Common myeloid progenitor, CD34-positive (primary cell): ENCODE data around the gene ANKRD13A.
"Not testable (repeated sequence)": the region's sequence is repeated elsewhere in the genome, so short reads cannot be mapped to it uniquely, and the experiment has no call there.

Experiments
- CTCF ChIA-PET: fragments of 350-600 bp; sonication (Branson Sonifier 250); formaldehyde crosslinking; loops from one replicate; lab custom pipeline; 2021; ENCODE audit warnings: antibody characterized with exemption; lab: Charles Lee
- POLR2A ChIA-PET: fragments of 350-600 bp; sonication (Branson Sonifier 250); formaldehyde crosslinking; loops from one replicate; lab custom pipeline; 2021; ENCODE audit warnings: antibody characterized with exemption; lab: Charles Lee
- DNase-seq, 3 donors: peaks; one replicate each; pipeline versions ENCODE4 v3.0.0 to v3.0.0-alpha.2; 2013
- H3K27ac ChIP-seq, 2 experiments: 1 replicate in 1 of 2; 2 replicates in 1 of 2; pipeline ENCODE4 v1.7.0; 2013; ENCODE audit warnings: inconsistent platforms in 2 of 2, low read length in 2 of 2, mild to moderate bottlenecking in 2 of 2, low read depth in 1 of 2, moderate library complexity in 1 of 2; ENCODE audit not compliant: severe bottlenecking in 2 of 2, insufficient read depth in 1 of 2, poor library complexity in 1 of 2
- H3K27me3 ChIP-seq, 5 experiments: replicated peaks in 2 of 5; 1 replicate in 3 of 5; 2 replicates in 2 of 5; pipeline versions ENCODE4 v1.6.1 to v1.7.0; 2013; ENCODE audit warnings: low read length in 4 of 5, mild to moderate bottlenecking in 2 of 5, moderate library complexity in 2 of 5, inconsistent platforms in 1 of 5; ENCODE audit not compliant: insufficient read depth in 5 of 5, control insufficient read depth in 4 of 5
- H3K36me3 ChIP-seq, 4 experiments: 1 replicate in 2 of 4; 2 replicates in 2 of 4; pipeline versions ENCODE4 v1.6.1 to v1.7.0; 2013; ENCODE audit warnings: low read length in 3 of 4, control low read depth in 1 of 4, mild to moderate bottlenecking in 1 of 4; ENCODE audit not compliant: control insufficient read depth in 4 of 4, insufficient read depth in 4 of 4
- H3K4me1 ChIP-seq, 4 experiments: 1 replicate in 3 of 4; 2 replicates in 1 of 4; pipeline versions ENCODE4 v1.6.1 to v1.7.1; 2013; ENCODE audit warnings: low read length in 3 of 4, mild to moderate bottlenecking in 3 of 4, control low read depth in 1 of 4, inconsistent platforms in 1 of 4, moderate library complexity in 1 of 4; ENCODE audit not compliant: control insufficient read depth in 4 of 4, insufficient read depth in 4 of 4; ENCODE audit errors: control extremely low read depth in 1 of 4
- H3K4me3 ChIP-seq, 7 experiments: 1 replicate in 4 of 7; 2 replicates in 3 of 7; pipeline versions ENCODE4 v1.5.1 to v1.7.0; 2013; ENCODE audit warnings: mild to moderate bottlenecking in 7 of 7, low read length in 6 of 7, moderate library complexity in 6 of 7, inconsistent platforms in 2 of 7, low read depth in 2 of 7, control low read depth in 1 of 7; ENCODE audit not compliant: insufficient read depth in 4 of 7, control insufficient read depth in 1 of 7; ENCODE audit errors: extremely low read depth in 1 of 7
- H3K9me3 ChIP-seq, 5 experiments: 1 replicate in 4 of 5; 2 replicates in 1 of 5; pipeline versions ENCODE4 v1.6.1 to v1.7.1; 2013; ENCODE audit warnings: low read length in 4 of 5, mild to moderate bottlenecking in 2 of 5, inconsistent platforms in 1 of 5, low read depth in 1 of 5, moderate library complexity in 1 of 5; ENCODE audit not compliant: control insufficient read depth in 4 of 5, insufficient read depth in 2 of 5; ENCODE audit errors: control extremely low read depth in 1 of 5
- WGBS: methylation state at CpG from one replicate; pipeline ENCODE4 v1.1.5; 2013; ENCODE audit not compliant: insufficient coverage; 5-methylcytosine and 5-hydroxymethylcytosine counted together

ANKRD13A gene

GRCh38 chr12:110062241-110062640 lies 63.0 kb downstream of the ANKRD13A start:
- CTCF ChIA-PET: interaction anchor here (0.9 kb wide), 1 partner anchor 27 kb away, joined by 6 read pairs; no protein-coding TSS in a partner anchor

GRCh38 chr12:110065540-110065939 lies 66.3 kb downstream of the ANKRD13A start:
- no peak for DNase-seq
- no peak overlapping the region for H3K27ac ChIP-seq
- H3K36me3 ChIP-seq: peaks cover 0 to 6% (median 0%) of the 10 kb centered on the region in 4 experiments
- no peak overlapping the region for H3K4me3 ChIP-seq
- H3K27me3 ChIP-seq: no peaks in the 10 kb centered on the region
- no peaks in the 10 kb centered on the region for H3K9me3 ChIP-seq
- peaks cover 0 to under 1% (median 0%) of the 10 kb centered on the region in 4 experiments for H3K4me1 ChIP-seq
- WGBS: 100% methylated on average over 1 of the region's 2 CpGs
- ChIA-PET CTCF (interaction anchor here (2.6 kb wide), 1 partner anchor 9 kb away, joined by 11 read pairs; no protein-coding TSS in a partner anchor), POLR2A (no interaction called here)

More at GRCh38 chr12:110062241-110062640, 63.0 kb downstream of the ANKRD13A start:
- POLR2A ChIA-PET: interaction anchor here (0.6 to 0.7 kb wide), 2 partner anchors 136 to 200 kb away, joined by 3 to 4 read pairs; no protein-coding TSS in a partner anchor
- Histone ChIP-seq H3K27ac (no peak overlapping the region), H3K9me3 (no peaks in the 10 kb centered on the region), H3K36me3 (peaks cover 0 to 6% (median 0%) of the 10 kb centered on the region in 4 experiments), H3K27me3 (no peaks in the 10 kb centered on the region), H3K4me3 (no peak overlapping the region), H3K4me1 (peaks cover 0 to 16% (median 12%) of the 10 kb centered on the region in 4 experiments)
- no peak for DNase-seq
- WGBS: 100% methylated on average over 1 of the region's 2 CpGs

GRCh38 chr12:110067531-110067930 lies 68.3 kb downstream of the ANKRD13A start:
- H3K36me3 ChIP-seq: peaks cover 0 to 6% (median 0%) of the 10 kb centered on the region in 4 experiments
- DNase-seq: no peak
- H3K27me3 ChIP-seq: no peaks in the 10 kb centered on the region
- no peak overlapping the region for H3K27ac ChIP-seq
- CTCF ChIA-PET: interaction anchor here (0.9 to 1.3 kb wide), 2 partner anchors 11 to 19 kb away, joined by 3 read pairs; no protein-coding TSS in a partner anchor
- WGBS: 93% methylated on average over 3 of the region's 7 CpGs
- no peaks in the 10 kb centered on the region for H3K9me3 ChIP-seq
- POLR2A ChIA-PET: no interaction called here
- H3K4me1 ChIP-seq: peaks cover 0 to under 1% (median 0%) of the 10 kb centered on the region in 4 experiments
- no peak overlapping the region for H3K4me3 ChIP-seq

- POLR2A ChIA-PET, H3K27ac ChIP-seq, H3K4me3 ChIP-seq, H3K36me3 ChIP-seq, DNase-seq, H3K9me3 ChIP-seq, H3K27me3 ChIP-seq, H3K4me1 ChIP-seq: not testable (repeated sequence)
- WGBS: 100% methylated on average over 4 of the region's 9 CpGs
- CTCF ChIA-PET: interaction anchor here (1.1 to 2.3 kb wide), 3 partner anchors 9 to 19 kb away, joined by 3 to 5 read pairs (median 4); no protein-coding TSS in a partner anchor
These were observed 68.9 kb downstream of the ANKRD13A start for GRCh38 chr12:110068115-110068514.

- Histone ChIP-seq H3K9me3 (no peaks in the 10 kb centered on the region), H3K27me3 (no peaks in the 10 kb centered on the region), H3K4me3 (no peak overlapping the region), H3K27ac (no peak overlapping the region), H3K4me1 (peaks cover 0 to 12% (median 9%) of the 10 kb centered on the region in 4 experiments), H3K36me3 (peaks cover 0 to 6% (median 0%) of the 10 kb centered on the region in 4 experiments)
- ChIA-PET CTCF (interaction anchor here (1.1 to 2.3 kb wide), 4 partner anchors 8 to 18 kb away, joined by 3 to 5 read pairs (median 4); no protein-coding TSS in a partner anchor), POLR2A (interaction anchor here (0.5 to 0.6 kb wide), 2 partner anchors 195 to 240 kb away, joined by 3 to 4 read pairs; no protein-coding TSS in a partner anchor)
- whole genome bisulfite sequencing: no CpG with 5 or more reads among the region's 2 CpGs
- no peak for DNase-seq
These were observed 69.4 kb downstream of the ANKRD13A start for GRCh38 chr12:110068654-110069053.

- ChIA-PET POLR2A (interaction anchor here (0.5 kb wide), 1 partner anchor 555 kb away, joined by 3 read pairs; no protein-coding TSS in a partner anchor), CTCF (no interaction called here)
- Histone ChIP-seq H3K36me3 (no peaks in the 10 kb centered on the region), H3K9me3 (no peaks in the 10 kb centered on the region), H3K4me3 (no peak overlapping the region), H3K27ac (no peak overlapping the region), H3K4me1 (peaks cover 0 to 18% (median 12%) of the 10 kb centered on the region in 4 experiments), H3K27me3 (no peaks in the 10 kb centered on the region)
- DNase-seq: no peak
These were observed 72.3 kb downstream of the ANKRD13A start for GRCh38 chr12:110071504-110071903.

- WGBS: no CpG with 5 or more reads among the region's 3 CpGs
- POLR2A ChIA-PET: no interaction called here
- Histone ChIP-seq H3K27ac (no peak overlapping the region), H3K4me3 (no peak overlapping the region), H3K4me1 (peaks cover 0 to 18% (median 12%) of the 10 kb centered on the region in 4 experiments), H3K9me3 (no peaks in the 10 kb centered on the region), H3K36me3 (no peaks in the 10 kb centered on the region), H3K27me3 (no peaks in the 10 kb centered on the region)
- DNase-seq: no peak
- CTCF ChIA-PET: no interaction called here
These were observed 72.7 kb downstream of the ANKRD13A start for GRCh38 chr12:110071967-110072366.
